H1 (cell line): ENCODE data around the gene CXCL6. TPM values are rescaled to one million over a fixed set of nuclear protein-coding genes. Genes with fewer than 3 reads are reported as not detected.

ENCODE experiments used
- CHD7 ChIP-seq: fragments of 300-600 bp; sonication (generic); IDR thresholded peaks from 2 replicates; pipeline ENCODE4 v1.7.1; 2012; ENCODE audit warnings: low read length, moderate library complexity, mild to moderate bottlenecking, inconsistent platforms; ENCODE audit not compliant: insufficient replicate concordance
- CREB1 ChIP-seq: IDR thresholded peaks from 2 replicates; pipeline ENCODE4 v1.6.1; 2012; ENCODE audit warnings: inconsistent platforms
- EZH2 ChIP-seq: fragments of 200-600 bp; sonication (generic); IDR thresholded peaks from 2 replicates; pipeline ENCODE4 v1.7.1; 2012; ENCODE audit warnings: low read depth, mild to moderate bottlenecking, moderate library complexity, low read length, inconsistent platforms; ENCODE audit not compliant: severe bottlenecking
- JUN ChIP-seq: IDR thresholded peaks from 2 replicates; pipeline ENCODE4 v1.6.1; 2011; ENCODE audit warnings: low read depth, mild to moderate bottlenecking, improper control_type of control experiment, low read length
- KDM4A ChIP-seq: IDR thresholded peaks from one replicate; pipeline ENCODE4 v1.7.1; 2012; ENCODE audit warnings: low read depth, mild to moderate bottlenecking, moderate library complexity, low read length, inconsistent platforms; ENCODE audit not compliant: severe bottlenecking
- MAX ChIP-seq: IDR thresholded peaks from 2 replicates; pipeline ENCODE4 v1.6.1; 2012; ENCODE audit warnings: inconsistent platforms
- POLR2AphosphoS5 ChIP-seq: IDR thresholded peaks from 2 replicates; pipeline ENCODE4 v1.6.1; 2011; ENCODE audit warnings: low read depth, low read length
- SUZ12 ChIP-seq: fragments of 200-600 bp; sonication (generic); IDR thresholded peaks from 2 replicates; pipeline ENCODE4 v1.6.1; 2012; ENCODE audit warnings: mild to moderate bottlenecking, inconsistent platforms, low read length, moderate library complexity, mixed read lengths
- TCF12 ChIP-seq: IDR thresholded peaks from 2 replicates; pipeline ENCODE4 v1.6.1; 2011; ENCODE audit warnings: low read depth, mild to moderate bottlenecking, low read length
- polyA plus RNA-seq, 7 experiments: library from polyadenylated mRNA; depleted of rRNA in 3 of 7; stranded (reverse) in 5 of 7; unstranded in 2 of 7; fragments of >200 nt in 5 of 7; fragments of 200-250 nt in 2 of 7; gene quantifications; 1 replicate in 5 of 7; 2 replicates in 1 of 7; 4 replicates in 1 of 7; pipeline versions ENCODE4 v1.2.1 to v1.2.3, GENCODE V29; 2011 to 2013; ENCODE audit warnings: missing spikeins in 2 of 7, mixed read lengths in 2 of 7
- total RNA-seq: library from RNA; stranded (reverse); fragmentation: NEBNext Ultra II Directional; extraction: Animal tissue kit (Norgen Biotek cat#: 25700); gene quantifications from 2 replicates; pipeline ENCODE4 v1.2.1, GENCODE V29; 2021

The CXCL6 gene
- total and polyA plus RNA-seq, 2 of the 8 experiments (the other 6 are each of a cell fraction or from before 2014, with no cell fraction given) = 6.3 to 8.0 TPM

GRCh38 chr4:73836373-73837279 is at the start of gene CXCL6 (continued):
- TF ChIP-seq EZH2 (peak; percentile 36), CHD7 (no peak), MAX (0 out of 2 replicates have a peak, but pooled peaks have one; percentile 23), KDM4A (peak; percentile 71), POLR2AphosphoS5 (no peak), SUZ12 (peak; percentile 34; the same call in 1 of the 2 replicates), CREB1 (0 out of 2 replicates have a peak, but pooled peaks have one; percentile 7), JUN (no peak), TCF12 (no peak)
